GM20431 (cell line): ENCODE data around the gene PLXND1.

Source experiments
- in situ Hi-C: fragments of 300-500 bp; cut with MseI, MboI; formaldehyde crosslinking; loops from one replicate; pipeline ENCODE4 v1.15.0; 2020; ENCODE audit warnings: low sequenced_read_pairs; ENCODE audit not compliant: unreplicated experiment

The PLXND1 gene

GRCh38 chr3:129606636-129607390 lies at the start of gene PLXND1:
Gene PLXND1, minus strand, starts transcription at chr3:129606676. Its CDS starts 37 bp downstream, at chr3:129606639.
- in situ Hi-C loops = no loop called here

GRCh38 chr3:129655291-129655700 lies 48.8 kb upstream of the PLXND1 start:
- in situ Hi-C loops = loop anchor here (10.0 kb wide), 1 partner anchor 170 kb away; no protein-coding TSS in a partner anchor

- in situ Hi-C loops = loop anchor here (10.0 kb wide), 1 partner anchor 171 kb away; no protein-coding TSS in a partner anchor
Observed at GRCh38 chr3:129654131-129654530, 47.7 kb upstream of the PLXND1 start.

- in situ Hi-C loops = loop anchor here (10.0 kb wide), 1 partner anchor 172 kb away; no protein-coding TSS in a partner anchor
Observed at GRCh38 chr3:129653019-129653418, 46.5 kb upstream of the PLXND1 start.

- in situ Hi-C loops = loop anchor here (10.0 kb wide), 1 partner anchor 173 kb away; no protein-coding TSS in a partner anchor
Observed at GRCh38 chr3:129651435-129652202, 45.1 kb upstream of the PLXND1 start.

- in situ Hi-C loops = loop anchor here (10.0 kb wide), 1 partner anchor 174 kb away; no protein-coding TSS in a partner anchor
Observed at GRCh38 chr3:129650256-129650872, 43.9 kb upstream of the PLXND1 start.

GRCh38 chr3:129648391-129648790 lies 41.9 kb upstream of the PLXND1 start:
- in situ Hi-C loops = loop anchor here (25.0 kb wide), 1 partner anchor 289 kb away; no protein-coding TSS in a partner anchor

GRCh38 chr3:129645286-129645685 lies 38.8 kb upstream of the PLXND1 start:
- in situ Hi-C loops = loop anchor here (25.0 kb wide), 1 partner anchor 292 kb away; no protein-coding TSS in a partner anchor

GRCh38 chr3:129644836-129645235 lies 38.4 kb upstream of the PLXND1 start:
- in situ Hi-C loops = loop anchor here (25.0 kb wide), 1 partner anchor 292 kb away; no protein-coding TSS in a partner anchor

GRCh38 chr3:129641567-129642260 lies 35.2 kb upstream of the PLXND1 start:
- in situ Hi-C loops = loop anchor here (25.0 kb wide), 1 partner anchor 296 kb away; no protein-coding TSS in a partner anchor

GRCh38 chr3:129640985-129641384 lies 34.5 kb upstream of the PLXND1 start:
- in situ Hi-C loops = loop anchor here (25.0 kb wide), 1 partner anchor 296 kb away; no protein-coding TSS in a partner anchor

GRCh38 chr3:129638481-129638880 lies 32.0 kb upstream of the PLXND1 start:
- in situ Hi-C loops = loop anchor here (25.0 kb wide), 1 partner anchor 299 kb away; no protein-coding TSS in a partner anchor

- in situ Hi-C loops = loop anchor here (25.0 kb wide), 1 partner anchor 301 kb away; no protein-coding TSS in a partner anchor
Observed at GRCh38 chr3:129636082-129636481, 29.6 kb upstream of the PLXND1 start.

GRCh38 chr3:129635656-129636055 lies 29.2 kb upstream of the PLXND1 start:
- in situ Hi-C loops = loop anchor here (25.0 kb wide), 1 partner anchor 302 kb away; no protein-coding TSS in a partner anchor

GRCh38 chr3:129633751-129634481 lies 27.4 kb upstream of the PLXND1 start:
- in situ Hi-C loops = loop anchor here (25.0 kb wide), 1 partner anchor 303 kb away; no protein-coding TSS in a partner anchor

GRCh38 chr3:129632977-129633376 lies 26.5 kb upstream of the PLXND1 start:
- in situ Hi-C loops = loop anchor here (25.0 kb wide), 1 partner anchor 304 kb away; no protein-coding TSS in a partner anchor

- in situ Hi-C loops = loop anchor here (25.0 kb wide), 1 partner anchor 305 kb away; no protein-coding TSS in a partner anchor
Observed at GRCh38 chr3:129632556-129632955, 26.1 kb upstream of the PLXND1 start.

GRCh38 chr3:129632056-129632455 lies 25.6 kb upstream of the PLXND1 start:
- in situ Hi-C loops = loop anchor here (25.0 kb wide), 1 partner anchor 305 kb away; no protein-coding TSS in a partner anchor
